ENCODE results near the gene ATG10. TPM values are rescaled to one million over a fixed set of nuclear protein-coding genes. Genes with fewer than 3 reads are reported as not detected.
"Not testable (repeated sequence)": the region's sequence is repeated elsewhere in the genome, so short reads cannot be mapped to it uniquely, and the experiment has no call there.

The ATG10 gene
- total RNA-seq, 6 experiments from 2014 or later = 3.7 to 4.8 (median 4.4) TPM

DNA sequence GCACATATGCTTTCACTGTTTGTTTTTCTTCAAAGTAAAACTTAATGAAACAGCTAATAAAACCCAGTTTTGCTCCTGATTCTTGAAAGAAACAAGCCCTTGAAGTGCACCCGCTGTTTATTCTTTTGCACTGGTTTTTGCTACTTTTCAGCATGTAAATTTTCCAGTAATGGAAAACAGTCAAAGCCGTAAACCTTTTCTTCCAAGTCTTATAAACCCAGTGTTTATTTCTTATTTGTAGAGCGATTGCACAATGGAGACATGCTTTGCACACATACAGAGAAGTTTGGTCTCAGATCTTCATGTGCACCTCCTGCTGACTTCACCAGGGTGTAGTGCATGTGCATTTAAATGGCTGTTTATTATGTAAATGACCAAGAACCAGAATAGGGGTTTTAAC is 51.8 kb downstream of the ATG10 start:
- H3K9me3 Mint-ChIP-seq = no peaks in the 10 kb centered on the region
- no peaks in the 10 kb centered on the region for H3K36me3 Mint-ChIP-seq (ENCODE audit: low read depth)
- H3K27ac Mint-ChIP-seq = no peak overlapping the region
- H3K4me3 Mint-ChIP-seq = no peak overlapping the region
- no peak for DNase-seq
- TF ChIP-seq, protein P1, sequence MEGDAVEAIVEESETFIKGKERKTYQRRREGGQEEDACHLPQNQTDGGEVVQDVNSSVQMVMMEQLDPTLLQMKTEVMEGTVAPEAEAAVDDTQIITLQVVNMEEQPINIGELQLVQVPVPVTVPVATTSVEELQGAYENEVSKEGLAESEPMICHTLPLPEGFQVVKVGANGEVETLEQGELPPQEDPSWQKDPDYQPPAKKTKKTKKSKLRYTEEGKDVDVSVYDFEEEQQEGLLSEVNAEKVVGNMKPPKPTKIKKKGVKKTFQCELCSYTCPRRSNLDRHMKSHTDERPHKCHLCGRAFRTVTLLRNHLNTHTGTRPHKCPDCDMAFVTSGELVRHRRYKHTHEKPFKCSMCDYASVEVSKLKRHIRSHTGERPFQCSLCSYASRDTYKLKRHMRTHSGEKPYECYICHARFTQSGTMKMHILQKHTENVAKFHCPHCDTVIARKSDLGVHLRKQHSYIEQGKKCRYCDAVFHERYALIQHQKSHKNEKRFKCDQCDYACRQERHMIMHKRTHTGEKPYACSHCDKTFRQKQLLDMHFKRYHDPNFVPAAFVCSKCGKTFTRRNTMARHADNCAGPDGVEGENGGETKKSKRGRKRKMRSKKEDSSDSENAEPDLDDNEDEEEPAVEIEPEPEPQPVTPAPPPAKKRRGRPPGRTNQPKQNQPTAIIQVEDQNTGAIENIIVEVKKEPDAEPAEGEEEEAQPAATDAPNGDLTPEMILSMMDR (IDR thresholded peaks at IDR 0.05) = no peak
- H3K4me1 Mint-ChIP-seq (ENCODE audit: low read depth) = no peaks in the 10 kb centered on the region
- no peaks in the 10 kb centered on the region for H3K27me3 Mint-ChIP-seq (ENCODE audit: insufficient read depth)

DNA sequence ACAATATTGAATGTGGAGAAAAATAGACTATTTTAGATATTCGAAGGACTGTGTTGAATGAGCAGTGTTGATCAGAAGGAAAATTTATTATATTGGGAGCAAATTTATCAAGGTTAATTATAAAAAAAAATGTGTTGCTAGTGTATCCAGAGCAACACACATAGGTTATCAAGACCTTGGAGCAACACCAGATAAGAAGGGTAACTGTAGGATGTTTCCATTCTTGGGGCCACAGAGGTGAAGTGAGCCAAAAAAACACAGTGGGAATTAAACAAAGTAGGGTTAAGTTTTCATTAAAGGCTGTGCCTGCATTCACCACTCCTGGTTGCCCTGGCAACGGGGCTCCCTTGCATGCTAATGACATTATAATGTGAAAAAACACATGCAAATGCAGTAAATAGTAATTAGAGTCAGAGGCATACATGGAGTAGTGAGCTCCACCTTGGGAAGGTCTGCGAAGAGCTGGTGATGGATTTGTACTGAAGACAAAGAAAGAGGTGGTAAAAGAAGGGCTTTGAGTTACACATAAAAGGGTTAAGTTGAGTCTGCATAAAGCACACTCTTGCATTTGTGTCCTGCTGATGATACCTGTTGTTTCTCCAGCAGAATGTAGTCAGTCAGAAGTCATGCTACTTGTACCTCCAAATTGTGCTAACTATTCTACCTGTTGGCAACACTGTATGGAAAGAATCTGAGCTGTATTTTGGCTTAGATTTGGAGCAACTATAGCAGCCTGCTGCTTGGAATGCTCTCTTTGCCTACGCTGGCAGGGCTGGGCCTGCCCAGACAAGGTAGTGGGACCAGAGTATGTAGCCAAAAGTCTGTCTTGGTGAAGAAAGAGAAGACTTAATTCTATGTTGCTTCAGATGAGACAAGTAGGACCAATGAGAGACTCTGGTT is 59.6 kb downstream of the ATG10 start:
- Mint-ChIP-seq H3K9me3 (no peaks in the 10 kb centered on the region), H3K27ac (no peak overlapping the region), H3K4me1 (ENCODE audit: low read depth) (no peaks in the 10 kb centered on the region), H3K4me3 (no peak overlapping the region), H3K36me3 (ENCODE audit: low read depth) (no peaks in the 10 kb centered on the region), H3K27me3 (ENCODE audit: insufficient read depth) (no peaks in the 10 kb centered on the region)
- no peak for DNase-seq
- TF ChIP-seq, protein P1 (IDR thresholded peaks at IDR 0.05) = no peak

DNA sequence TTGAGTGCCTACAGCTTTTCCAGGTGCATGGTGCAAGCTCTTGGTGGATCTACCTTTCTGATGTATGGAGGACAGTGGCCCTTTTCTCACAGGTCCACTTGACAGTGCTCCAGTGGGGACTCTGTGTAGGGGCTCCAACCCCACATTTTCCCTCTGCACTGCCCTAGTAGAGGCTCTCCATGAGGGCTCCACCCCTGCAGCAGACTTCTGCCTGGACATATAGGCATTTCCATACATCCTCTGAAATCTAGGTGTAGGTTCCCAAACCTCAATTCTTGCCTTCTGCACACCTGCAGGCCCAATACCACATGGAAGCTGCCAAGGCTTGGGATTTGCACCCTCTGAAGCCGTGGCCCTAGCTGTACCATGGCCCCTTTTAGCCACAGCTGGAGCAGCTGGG is 71.1 kb downstream of the ATG10 start:
- Mint-ChIP-seq H3K4me1 (ENCODE audit: low read depth) (peaks cover 14% of the 10 kb centered on the region), H3K36me3 (ENCODE audit: low read depth) (peaks cover 11% of the 10 kb centered on the region)
- not testable (repeated sequence) for H3K27me3 Mint-ChIP-seq (ENCODE audit: insufficient read depth); DNase-seq; H3K27ac Mint-ChIP-seq; H3K9me3 Mint-ChIP-seq; H3K4me3 Mint-ChIP-seq

DNA sequence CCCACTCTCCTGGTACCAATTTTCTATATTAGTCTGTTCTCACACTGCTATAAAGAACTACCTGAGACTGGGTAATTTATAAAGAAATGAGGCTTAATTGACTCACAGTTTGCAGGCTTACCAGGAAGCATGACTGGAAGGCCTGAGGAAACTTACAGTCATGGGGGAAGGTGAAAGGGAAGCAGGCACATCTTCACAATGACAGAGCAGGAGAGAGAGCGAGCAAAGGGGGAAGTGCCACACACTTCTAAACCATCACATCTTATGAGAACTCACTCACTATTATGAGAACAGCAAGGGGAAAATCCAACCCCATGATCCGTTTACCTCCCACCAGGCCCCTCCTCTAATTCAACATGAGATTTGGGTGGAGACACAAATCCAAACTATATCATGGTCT is 72.2 kb downstream of the ATG10 start:
- TF ChIP-seq, protein P1 (IDR thresholded peaks at IDR 0.05) = no peak
- no peaks in the 10 kb centered on the region for H3K9me3 Mint-ChIP-seq

DNA sequence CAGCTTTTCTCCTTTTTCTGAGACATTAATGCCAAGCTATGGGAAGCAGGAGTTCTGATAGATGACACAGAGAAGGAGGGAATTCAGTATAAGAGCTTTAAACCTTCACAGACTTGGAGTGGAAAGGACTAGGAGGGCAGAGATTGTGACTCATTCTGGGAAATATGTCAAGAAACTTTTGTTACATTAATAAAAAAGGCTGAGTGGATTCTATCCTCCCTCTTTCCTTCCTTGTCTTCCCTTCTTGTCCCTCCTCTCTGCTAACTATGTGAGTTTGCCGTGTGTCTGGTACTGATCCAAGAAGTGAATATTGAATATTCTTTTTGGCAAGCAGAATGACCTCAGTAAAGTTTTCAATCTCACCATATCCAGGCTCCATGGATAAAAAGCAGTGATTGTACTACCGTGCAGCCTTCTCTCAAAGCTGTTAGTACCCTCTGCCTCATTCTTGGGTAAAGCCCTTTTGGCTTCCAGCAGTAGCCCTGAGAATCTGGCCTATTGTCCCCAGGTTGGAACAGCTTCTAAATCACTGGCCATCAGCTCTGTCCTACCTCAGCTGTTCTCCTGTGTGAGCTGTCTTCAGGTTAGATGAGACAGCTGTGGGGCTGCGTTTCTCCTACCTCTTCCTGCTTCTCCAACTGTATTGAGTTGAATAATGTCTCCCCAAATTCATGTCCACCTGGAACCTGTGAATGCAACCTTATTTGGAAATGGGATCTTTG is 73.9 kb downstream of the ATG10 start:
- Mint-ChIP-seq H3K4me1 (ENCODE audit: low read depth) (peaks cover 14% of the 10 kb centered on the region), H3K4me3 (no peak overlapping the region), H3K9me3 (no peaks in the 10 kb centered on the region), H3K27ac (no peak overlapping the region), H3K36me3 (ENCODE audit: low read depth) (peaks cover 11% of the 10 kb centered on the region), H3K27me3 (ENCODE audit: insufficient read depth) (no peaks in the 10 kb centered on the region)
- TF ChIP-seq, protein P1 (IDR thresholded peaks at IDR 0.05) = no peak
- DNase-seq = peak; percentile 37

More for the DNA sequence above, 72.2 kb downstream of the ATG10 start:
- H3K27me3 Mint-ChIP-seq (ENCODE audit: insufficient read depth) = no peaks in the 10 kb centered on the region
- peaks cover 14% of the 10 kb centered on the region for H3K4me1 Mint-ChIP-seq (ENCODE audit: low read depth)
- DNase-seq = no peak
- H3K4me3 Mint-ChIP-seq = no peak overlapping the region
- peaks cover 11% of the 10 kb centered on the region for H3K36me3 Mint-ChIP-seq (ENCODE audit: low read depth)
- H3K27ac Mint-ChIP-seq = no peak overlapping the region

DNA sequence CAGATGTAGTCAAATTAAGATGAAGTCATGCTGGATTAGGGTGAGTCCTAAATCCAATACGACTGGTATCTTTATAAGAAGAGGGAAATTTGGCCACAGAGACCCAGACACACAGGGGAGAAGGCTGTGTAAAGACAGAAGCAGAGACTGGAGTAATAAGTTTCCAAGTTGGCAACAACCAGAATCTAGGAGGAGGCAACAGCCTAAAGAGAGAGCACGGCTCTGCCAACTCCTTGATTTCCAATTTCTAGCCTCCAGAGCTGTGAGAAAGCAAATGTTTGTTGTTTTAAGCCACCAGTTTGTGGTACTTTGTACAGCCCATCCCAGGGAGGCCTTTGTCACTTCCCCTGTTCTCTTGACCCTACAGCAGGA is 74.4 kb downstream of the ATG10 start:
- no peak for DNase-seq
- Mint-ChIP-seq H3K4me3 (no peak overlapping the region), H3K27me3 (ENCODE audit: insufficient read depth) (no peaks in the 10 kb centered on the region), H3K9me3 (no peaks in the 10 kb centered on the region), H3K4me1 (ENCODE audit: low read depth) (peaks cover 14% of the 10 kb centered on the region), H3K36me3 (ENCODE audit: low read depth) (peaks cover 11% of the 10 kb centered on the region), H3K27ac (no peak overlapping the region)
- TF ChIP-seq, protein P1 (IDR thresholded peaks at IDR 0.05) = no peak
